ENCODE results near the gene PDE1C.
"Not testable (repeated sequence)": the region's sequence is repeated elsewhere in the genome, so short reads cannot be mapped to it uniquely, and the experiment has no call there.

PDE1C gene

DNA sequence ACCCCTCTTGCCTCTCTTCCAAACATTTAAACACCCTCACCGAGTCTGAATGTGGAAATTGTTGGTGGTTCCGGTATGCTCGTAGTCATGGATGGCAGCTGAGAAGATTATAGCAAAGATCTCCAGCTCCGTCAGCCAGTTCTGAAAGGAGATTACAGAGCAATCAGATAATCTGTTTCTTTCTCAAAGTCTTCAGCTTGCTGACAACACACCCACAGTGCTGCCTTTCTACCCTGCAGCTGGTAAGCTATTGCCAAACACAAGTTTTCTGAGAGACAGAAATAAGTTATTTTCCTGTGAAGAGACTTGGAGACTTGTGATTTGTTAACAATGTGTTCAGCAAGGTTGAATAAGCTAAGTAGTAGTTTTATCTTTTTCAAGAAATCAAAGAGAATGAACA is 219.6 kb downstream of the PDE1C start:
- no peak for DNase-seq (ENCODE audit: low read depth in 2 of 2)

DNA sequence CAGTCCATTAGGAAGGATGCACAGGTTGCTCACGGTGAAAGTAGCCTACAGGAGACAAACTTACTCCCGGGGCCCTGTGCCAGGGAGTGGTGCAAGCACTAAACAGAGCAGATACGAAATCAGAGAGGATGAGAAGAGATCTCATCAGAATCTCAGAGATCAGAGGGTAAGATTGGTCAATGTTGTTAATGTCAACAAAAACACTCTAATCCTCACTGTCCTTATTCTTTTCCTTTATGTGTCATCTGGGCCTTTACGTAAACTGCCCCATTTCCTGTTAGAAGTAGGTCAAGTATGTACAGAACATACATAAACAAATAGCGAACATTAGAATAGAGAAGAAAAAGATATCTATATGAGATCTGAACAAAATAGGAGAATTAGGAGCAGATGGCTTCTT is 220.1 kb downstream of the PDE1C start:
- DNase-seq (ENCODE audit: low read depth in 2 of 2) = no peak

DNA sequence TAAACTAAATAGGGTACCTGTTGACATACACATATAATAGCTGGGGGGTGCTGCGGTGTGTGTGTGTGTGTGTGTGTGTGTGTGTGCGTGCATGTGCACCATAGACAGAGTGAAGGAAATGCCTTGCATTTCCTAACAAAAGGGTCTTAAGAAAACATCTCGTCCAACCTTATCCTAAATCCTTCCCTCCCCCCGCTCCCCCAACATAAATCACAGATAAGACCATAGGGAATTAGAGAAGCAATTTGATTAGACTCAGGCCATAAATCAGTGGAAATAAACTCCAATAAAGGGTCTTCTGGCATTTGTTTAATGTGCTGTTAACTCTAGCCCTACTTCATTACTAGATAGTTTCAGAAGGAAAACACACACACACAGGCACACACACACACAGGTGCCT is 234.7 kb downstream of the PDE1C start:
- DNase-seq (ENCODE audit: low read depth in 2 of 2) = no peak

DNA sequence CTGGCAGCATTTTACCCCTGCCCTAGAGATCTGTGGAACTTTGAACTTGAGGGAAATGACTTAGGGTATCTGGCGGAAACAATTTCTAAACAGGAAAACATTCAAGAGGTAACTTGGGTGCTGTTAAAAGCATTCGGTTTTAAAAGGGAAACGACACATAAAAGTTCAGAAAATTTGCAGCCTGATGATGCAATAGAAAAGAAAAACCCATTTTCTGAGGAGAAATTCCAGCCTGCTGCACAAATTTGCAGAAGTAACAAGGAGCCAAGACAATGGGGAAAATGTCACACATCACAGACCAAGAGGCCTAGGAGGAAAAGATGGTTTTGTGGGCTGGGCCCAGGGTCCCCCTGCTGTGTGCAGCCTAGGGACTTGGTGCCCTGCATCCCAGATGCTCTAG is 236.6 kb downstream of the PDE1C start:
- not testable (repeated sequence) for DNase-seq (ENCODE audit: low read depth in 2 of 2)

DNA sequence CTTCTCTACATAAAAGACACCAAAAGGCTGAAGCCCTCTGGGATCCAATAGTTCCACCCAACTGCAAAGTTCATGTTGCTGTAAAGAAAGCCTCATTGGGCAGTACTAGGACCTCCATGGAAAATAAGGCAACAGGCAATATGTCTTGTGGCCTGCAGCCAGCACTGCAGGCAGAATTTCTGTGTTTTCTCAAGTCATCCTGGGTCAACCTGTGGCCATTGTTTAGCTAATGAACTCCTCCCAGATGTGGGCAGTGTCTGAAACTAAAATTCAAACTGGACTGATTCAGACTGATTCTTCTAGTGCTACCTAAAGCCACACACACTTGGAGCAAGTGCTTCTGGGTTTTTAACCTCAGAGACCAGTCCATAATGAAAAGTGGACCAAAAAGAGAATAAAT is 241.7 kb downstream of the PDE1C start:
- no peak for DNase-seq (ENCODE audit: low read depth in 2 of 2)

DNA sequence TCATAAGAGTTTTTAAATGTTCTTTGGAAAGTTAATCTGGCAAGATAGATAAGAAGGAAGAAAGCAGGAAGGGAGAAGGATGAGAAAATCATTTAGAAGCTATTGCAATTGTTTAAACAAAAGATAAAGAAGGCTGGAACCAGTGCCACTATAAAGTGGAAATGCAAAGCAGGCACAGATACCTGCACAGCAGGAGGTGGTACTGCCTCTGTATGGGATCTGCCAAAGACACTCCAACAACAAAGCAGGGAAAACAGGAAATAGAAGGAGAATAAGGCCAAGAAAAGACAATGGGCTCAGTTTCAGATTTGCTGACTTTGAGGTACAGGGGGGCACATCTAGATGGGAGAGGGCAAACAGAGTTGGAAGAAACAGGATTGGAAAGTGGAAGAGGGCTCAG is 244.6 kb downstream of the PDE1C start:
- no peak for DNase-seq (ENCODE audit: low read depth in 2 of 2)

DNA sequence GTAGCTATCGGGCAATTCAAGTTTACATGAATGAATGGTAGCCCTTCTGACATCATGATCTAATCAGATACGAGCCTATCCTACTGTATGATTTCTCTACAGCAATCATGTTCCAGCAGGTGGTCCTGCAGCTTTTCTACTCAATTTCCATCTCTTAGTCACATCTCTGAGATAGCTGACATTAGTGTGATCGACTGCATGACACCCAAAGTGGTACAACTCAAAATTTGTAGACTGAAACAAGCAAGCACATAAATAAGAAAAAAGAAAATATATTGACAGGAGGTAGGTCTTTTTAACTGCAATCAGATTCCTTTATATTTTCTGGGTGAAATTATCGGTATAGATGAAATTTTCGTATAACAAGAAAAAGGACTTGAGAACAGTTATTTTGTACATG is 251.2 kb downstream of the PDE1C start:
- no peak for DNase-seq (ENCODE audit: low read depth in 2 of 2)

DNA sequence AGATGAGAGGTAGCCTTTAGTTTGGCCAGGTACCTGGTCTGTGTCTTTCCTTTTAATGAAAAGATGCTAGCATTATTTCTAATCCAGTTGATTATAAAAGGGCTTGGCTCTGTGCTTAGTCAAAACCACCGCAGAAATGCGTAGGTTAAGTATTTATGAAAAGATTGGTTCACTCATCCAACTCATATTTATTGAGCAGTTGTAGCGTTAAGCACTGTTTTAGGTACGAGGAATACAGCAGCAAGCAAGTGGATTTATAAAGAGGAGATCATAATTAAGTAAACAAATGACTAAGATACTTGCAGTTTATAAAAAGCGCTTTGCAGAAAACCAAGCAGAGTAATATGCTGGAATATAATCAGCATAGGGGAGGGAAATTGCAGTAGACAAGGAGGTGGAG is 253.4 kb downstream of the PDE1C start:
- DNase-seq (ENCODE audit: low read depth in 2 of 2) = no peak

DNA sequence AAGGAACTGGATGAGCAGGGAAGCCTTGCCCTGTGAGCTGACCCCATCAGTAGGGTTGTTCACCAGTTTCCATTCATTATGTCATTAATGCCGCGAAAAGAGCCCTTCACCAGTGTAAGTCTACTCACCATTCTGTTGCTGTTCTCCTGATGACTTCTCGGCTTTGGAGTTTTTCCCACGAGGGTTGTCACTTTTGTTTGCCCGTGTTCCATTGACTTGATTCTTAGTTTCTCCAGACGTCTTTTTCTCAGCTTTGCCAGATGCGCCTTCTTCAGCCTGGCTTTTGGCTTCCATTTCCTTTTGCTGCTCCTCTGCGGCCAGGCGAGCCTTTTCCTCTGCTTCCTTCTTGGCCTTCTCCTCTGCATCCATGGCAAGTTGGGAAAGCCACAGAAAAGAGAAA is 254.4 kb downstream of the PDE1C start:
- DNase-seq (ENCODE audit: low read depth in 2 of 2) = no peak

DNA sequence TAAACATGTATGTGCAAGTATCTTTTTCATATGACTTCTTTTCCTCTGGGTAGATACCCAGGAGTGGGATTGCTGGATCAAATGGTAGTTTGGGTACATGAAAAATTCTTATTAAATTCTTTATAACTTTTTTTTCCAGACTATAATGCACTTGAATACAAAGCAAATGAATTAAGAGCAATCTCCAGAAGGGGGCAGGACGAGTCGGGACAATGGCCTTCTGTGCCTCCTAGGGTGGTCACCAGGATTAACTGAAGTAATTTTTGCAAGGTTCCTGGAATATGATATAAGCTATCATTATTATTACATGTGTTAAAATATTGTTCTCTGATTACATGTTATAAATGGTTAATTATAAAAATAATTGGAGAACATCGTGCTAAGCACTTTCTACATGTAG is 256.0 kb downstream of the PDE1C start:
- DNase-seq (ENCODE audit: low read depth in 2 of 2) = no peak

DNA sequence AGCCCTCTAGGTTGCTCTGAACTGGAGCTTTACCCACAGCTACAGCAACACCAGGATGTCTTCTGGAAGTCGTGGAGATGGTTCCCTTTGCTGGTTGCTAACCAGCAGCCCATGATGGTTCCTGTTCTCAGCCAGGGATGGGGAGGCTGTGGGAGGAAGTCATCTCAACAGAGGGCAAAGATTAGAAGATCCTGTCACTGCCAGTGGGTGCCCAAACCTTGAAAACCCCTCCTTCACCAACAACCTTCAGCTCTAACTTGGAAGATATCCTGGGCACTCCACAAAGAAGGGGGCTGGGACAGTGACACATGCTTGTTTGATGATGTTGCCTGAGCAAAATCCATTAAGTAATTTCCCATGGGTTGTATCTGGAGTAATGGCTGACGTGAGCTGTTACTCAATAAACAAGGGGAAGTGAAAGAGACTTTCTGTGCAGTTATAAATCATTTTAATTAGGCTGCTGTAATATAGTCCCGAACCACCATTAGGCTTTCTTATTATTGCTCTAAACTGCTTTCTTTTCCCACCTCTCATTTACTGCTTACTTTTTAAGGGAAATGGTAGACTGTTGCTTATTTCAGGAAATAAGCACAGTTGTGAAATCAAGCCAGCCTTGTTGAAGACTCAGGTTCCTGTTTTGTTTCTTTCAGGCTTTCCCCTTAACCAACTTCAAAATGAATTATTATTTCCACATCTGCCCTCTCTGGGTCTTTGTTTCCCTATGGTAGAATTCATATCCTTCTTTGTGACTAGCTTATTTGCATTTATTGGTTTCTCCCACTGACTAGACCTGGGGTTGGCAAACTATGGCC is 258.4 kb downstream of the PDE1C start:
- DNase-seq (ENCODE audit: low read depth in 2 of 2) = no peak

DNA sequence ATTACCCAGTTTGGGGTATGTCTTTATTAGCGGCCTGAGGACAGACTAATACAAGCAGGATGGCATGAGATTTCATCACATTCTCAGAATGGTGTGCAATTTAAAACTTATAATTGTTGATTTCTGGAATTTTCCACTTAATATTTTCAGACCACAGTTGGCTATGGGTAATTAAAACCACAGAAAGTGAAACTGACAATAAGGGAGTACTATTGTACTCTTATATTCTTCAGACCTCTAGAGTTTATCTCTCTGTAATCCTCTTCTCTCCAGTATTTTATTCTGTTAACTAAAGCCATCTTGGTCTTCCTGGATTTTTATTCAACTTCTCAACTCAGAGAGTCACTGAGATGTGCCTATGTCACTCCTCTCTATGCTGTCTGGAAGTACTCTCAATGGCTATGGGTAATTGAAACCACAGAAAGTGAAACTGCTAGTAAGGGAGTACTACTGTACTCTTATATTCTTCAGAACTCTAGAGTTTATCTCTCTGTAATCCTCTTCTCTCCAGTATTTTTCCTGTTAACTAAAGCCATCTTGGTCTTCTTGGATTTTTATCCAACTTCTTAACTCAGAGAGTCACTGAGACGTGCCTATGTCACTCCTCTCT is 264.9 kb downstream of the PDE1C start:
- DNase-seq (ENCODE audit: low read depth in 2 of 2) = no peak

DNA sequence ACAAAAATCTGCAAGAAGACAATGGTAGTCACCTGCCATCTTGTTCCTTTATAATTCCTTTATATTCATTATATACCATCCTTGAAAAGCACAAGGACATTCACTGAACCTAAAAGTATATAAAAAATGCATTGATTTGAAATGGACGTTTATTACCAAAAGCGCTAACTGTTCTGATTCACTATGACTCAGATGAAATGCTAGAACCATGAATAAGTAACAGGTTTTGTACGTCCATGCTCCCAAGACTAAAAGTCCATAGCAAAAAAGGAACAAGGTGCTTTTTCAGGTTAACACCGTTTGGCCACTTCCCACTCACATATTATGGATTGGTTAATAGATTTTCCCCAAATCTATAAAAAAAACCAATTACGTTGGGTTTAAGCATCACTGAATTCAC is 273.8 kb downstream of the PDE1C start:
- no peak for DNase-seq (ENCODE audit: low read depth in 2 of 2)

DNA sequence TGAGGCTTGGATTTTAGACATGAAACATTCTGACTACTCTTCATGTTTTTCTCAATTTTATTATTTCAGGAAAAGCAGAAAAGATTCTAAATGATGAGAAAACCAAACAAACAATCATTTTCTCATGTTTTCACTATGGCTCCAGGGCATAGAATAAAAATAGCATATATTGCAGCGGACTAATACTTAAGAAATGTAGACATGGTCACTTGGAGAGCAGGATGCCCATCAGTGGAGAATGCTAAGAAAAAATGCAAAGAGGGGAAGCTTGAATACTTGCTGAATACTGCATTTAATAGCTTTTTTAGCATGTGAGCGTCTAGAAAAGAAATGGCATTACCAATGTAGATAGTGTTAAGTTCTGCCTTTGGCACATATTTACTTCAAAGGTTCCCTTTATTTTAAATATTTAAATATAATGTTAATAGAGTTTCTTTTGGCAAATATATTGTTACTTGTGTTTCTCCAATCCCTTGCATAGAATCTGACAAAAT is 275.3 kb downstream of the PDE1C start:
- DNase-seq (ENCODE audit: low read depth in 2 of 2) = no peak

DNA sequence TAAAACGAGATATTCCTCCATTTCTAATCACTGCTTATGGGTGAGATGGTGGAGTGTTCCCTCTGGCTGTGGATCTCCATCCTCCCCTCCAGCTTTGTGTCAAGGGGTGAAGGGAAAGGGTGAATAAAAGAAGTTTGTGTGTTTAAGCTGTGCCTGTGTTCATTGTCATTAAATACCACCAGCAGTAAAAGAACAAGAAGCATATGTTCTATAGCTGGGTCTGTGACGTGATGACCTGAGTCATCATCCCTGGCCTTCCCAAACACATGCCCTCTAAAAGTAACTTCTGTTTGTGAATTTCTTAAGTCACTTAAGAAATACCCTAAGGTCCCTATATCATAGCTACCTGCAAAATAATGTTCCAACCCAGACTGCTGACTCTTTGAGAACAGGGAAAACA is 278.3 kb downstream of the PDE1C start:
- DNase-seq (ENCODE audit: low read depth in 2 of 2) = no peak

DNA sequence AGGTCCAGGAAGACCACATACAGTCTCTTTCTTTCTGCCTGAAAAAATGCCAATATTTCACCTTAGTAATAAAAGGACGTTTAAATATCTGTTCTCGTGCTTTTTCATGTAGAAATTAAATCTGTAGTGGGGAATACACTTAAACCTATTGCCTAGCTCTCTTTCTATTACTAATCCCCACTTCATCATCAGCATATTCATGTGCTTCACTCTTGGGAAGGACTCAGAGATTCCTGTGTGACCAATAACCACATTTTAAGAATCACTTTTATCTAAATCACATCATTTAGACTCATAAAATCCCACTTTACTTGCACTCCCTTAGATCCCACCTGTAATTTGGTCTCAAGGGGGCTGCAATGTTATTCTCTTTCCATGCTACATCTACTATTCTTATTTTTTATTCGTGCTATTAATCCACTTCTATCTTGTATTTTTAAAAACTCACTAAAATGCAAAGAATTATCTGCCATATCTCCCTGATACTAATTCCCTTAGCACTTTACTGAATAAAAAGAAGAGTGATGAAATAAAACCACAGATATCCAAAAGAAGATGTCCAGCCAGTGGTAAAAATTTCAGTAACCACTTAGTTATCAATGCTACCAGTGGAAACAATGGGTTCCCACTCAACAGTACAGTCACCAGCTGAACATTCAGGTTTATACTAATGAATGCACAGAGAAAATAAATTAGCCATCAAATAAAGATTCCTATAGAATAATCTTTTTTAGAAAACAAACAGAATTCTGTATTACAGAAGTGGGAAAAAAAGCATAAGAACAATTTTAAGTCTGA is 281.1 kb downstream of the PDE1C start:
- no peak for DNase-seq (ENCODE audit: low read depth in 2 of 2)

DNA sequence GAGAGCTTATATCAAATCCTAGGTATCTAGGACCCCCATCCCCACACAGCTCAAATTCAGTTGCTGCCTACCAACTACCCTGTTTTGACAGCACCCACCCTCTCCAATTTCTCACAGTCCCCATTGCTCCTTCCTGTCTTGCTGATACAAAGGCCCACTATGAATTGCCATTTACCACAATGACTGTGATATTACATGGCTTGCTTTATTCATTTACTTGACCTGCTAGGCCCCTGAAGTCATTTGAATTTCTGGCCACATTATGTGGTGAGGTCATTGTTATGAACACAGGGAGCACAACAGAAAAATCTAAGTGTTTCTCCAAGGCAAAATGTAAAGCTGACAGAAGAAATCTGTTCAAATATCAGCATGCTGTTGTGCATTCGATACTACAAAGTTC is 281.8 kb downstream of the PDE1C start:
- DNase-seq (ENCODE audit: low read depth in 2 of 2) = no peak

DNA sequence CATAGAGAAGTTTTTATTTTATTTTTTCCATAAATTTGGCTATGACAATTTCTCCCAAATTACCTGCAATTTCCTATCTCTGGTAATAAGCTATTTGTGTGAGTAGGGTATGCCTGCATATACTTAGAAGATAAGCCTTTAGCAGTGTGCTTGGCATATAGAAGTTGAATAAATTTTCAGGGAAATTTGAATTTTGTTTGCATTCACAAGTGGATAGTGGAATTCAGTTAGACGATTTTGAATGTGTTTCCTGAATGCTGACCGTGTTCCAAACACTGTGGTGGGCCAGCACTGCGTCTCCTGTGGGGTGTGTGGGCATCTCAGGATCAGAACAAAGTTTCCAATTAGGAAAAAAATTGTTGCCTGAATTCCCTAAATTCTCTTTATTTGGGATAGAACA is 283.9 kb downstream of the PDE1C start:
- DNase-seq (ENCODE audit: low read depth in 2 of 2) = no peak

DNA sequence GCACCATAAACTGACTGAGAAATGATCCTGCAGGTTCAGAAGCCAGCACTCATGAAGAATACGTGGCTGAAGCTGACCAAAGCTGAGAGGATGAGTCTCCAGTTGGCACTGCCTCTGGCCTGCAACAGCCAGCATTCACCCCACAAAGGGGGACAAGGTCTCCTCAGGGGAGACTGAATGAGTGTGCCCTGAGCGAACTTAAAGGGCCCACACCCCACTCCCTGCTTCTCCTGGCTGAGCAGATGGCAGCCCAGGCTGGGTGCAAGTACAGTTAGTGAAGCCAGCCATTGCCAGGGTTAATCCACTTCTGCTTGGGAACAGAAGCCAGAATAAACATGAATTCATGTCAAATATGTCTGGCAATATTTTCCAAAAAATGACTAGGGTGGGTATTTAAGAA is 285.1 kb downstream of the PDE1C start:
- no peak for DNase-seq (ENCODE audit: low read depth in 2 of 2)

DNA sequence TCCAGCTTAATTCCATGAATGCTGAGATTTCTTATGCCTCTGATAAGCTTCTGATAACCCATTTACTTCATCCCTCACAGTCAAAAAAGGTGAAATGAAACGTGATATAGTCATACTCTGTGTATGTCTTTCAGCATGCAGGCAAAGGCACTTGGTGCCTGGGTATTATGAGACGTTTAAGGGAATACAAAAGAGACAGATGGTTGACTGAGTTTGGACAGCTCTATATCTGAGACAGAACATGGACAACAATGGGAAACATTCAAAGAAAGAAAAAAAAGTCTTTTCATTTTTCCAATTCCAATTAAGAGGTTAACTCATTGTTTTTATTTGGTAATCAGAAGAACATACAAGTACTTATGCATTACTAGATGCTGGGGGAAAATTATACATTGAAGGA is 287.0 kb downstream of the PDE1C start:
- DNase-seq (ENCODE audit: low read depth in 2 of 2) = no peak

DNA sequence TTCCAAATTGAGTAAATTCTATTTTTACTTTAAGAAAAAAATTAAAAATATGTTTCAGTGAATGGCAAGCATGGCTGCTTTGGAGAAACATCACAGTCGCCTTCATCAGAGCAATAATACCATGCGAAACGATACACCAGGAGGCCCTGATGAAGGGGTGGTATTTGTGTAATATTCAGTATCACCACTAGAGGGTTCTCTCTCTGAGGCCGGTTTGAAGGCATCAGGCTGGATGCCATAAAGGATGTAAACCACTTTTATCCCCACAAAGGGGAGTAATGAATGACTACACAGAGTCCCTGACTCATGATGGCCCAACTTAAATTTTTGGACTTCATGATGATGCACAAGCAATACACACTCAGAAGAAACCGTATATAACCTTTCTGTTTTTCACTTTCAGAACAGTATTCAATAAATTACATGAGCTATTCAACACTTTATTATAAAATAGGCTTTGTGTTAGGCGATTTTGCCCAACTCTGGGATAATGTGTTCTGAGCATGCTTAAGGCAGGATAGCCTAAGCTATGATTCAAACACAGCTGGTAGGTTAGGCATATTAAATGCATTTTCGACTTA is 287.7 kb downstream of the PDE1C start:
- no peak for DNase-seq (ENCODE audit: low read depth in 2 of 2)

DNA sequence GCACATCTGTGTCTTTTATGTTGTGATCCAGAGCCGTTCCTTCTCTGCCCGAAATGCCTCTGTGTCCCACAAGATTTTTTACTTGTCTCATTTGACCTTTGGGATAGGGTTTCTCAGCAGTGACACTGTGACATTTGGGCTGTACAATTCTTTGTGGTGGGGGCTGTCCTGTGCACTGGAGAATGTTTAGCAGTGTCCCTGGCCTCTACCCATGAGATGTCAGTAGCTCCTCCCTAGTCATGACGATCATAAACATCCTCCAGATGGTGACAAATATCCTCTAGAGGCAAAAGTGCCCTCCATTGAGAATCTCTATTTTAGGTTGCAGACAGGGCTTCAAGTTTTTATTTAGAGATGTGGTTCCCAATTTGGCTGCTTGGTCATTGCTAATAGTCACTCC is 291.9 kb downstream of the PDE1C start:
- no peak for DNase-seq (ENCODE audit: low read depth in 2 of 2)
